HG03354 (cell line): ENCODE data around the gene PRDX2.
"Not testable (repeated sequence)": the region's sequence is repeated elsewhere in the genome, so short reads cannot be mapped to it uniquely, and the experiment has no call there.

ENCODE experiments used
- ATAC-seq: cut with Tn5 transposase; IDR thresholded peaks from one replicate; pipeline ENCODE4 v1.9.1; 2021; ENCODE audit warnings: mild to moderate bottlenecking; ENCODE audit not compliant: unreplicated experiment, poor library complexity, severe bottlenecking

The PRDX2 gene

DNA sequence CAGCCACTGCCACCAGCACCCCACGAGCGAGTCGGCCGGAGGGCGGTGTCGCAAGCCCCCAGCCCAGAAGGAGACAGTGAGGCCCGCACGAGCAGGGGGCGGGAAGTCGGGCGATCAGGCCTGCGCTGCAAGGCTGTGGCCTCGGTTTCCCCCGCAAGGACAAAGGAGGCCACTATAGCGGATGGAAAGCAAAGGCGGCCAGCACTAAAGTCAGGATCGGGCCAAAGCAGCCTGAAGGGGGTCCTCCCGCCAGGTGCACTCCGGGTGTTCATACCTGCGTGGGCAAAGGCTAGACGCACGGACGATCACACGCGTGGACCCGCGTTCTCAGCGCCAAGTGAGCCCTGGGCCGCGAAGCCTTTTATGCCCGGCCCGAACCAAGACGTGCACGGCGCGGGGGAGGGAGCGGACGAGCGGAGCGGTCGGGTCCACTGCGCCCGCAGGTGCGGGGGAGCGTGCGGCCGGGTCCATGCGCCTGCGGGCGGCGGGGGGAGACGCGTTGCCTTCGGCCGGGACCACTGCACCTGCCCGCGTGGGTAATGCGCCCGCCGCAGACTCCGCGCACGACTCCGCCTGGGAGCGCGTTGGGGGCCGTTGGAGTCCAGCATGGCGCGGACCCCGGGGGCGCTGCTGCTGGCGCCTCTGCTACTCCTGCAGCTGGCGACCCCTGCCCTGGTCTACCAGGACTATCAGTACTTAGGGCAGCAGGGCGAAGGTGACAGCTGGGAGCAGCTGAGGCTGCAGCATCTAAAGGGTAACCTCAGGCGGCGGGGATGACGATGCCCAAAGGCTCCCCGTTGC lies at the start of gene PRDX2, which contains the start of gene THSD8:
PRDX2 (minus strand) TSS at position 335 of the 801 bp plus-strand sequence. CDS start 539 bp downstream, outside the sequence.
THSD8 (plus strand) TSS at position 604 of the 801 bp plus-strand sequence; CDS start at position 607, 3 bp downstream.
- ATAC-seq: peak; percentile 38

DNA sequence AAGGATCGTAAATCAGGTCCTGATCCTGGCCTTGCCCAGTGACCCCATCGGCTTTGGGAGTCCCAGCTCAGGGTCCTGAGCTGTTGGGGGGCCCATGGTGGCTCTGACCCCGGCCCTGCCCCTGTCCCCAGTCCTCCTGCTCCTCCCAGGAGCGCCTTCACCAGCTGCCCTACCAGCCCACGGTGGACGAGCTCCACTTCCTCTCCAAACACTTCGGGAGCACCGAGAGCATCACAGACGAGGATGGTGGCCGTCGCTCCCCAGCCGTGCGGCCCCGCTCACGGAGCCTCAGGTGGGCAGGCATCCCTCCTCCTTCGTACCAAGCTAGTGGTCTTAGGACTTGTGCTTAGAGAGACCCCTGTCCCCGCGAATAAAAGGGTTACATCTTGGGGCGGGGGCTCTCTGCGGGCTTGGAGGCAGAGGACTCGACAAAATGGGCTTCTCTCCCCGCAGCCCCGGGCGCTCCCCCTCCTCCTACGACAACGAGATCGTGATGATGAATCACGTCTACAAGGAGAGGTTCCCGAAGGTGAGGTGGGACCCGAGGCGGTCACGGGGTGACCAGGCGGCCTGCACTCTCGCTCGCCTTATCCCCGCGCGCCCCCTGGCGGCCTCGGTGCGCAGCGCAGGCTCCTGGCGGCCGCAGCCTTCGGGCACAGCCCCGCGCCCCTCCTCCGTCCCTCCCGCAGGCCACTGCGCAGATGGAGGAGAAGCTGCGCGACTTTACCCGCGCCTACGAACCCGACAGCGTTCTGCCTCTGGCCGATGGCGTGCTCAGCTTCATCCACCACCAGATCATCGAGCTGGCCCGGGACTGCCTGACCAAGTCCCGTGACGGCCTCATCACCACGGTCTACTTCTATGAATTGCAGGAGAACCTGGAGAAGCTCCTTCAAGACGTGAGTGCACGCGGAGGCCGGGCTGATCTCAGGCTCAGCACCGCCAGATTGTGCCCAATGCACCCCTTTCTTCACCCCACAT lies 45.8 kb upstream of the PRDX2 start:
- no peak for ATAC-seq

DNA sequence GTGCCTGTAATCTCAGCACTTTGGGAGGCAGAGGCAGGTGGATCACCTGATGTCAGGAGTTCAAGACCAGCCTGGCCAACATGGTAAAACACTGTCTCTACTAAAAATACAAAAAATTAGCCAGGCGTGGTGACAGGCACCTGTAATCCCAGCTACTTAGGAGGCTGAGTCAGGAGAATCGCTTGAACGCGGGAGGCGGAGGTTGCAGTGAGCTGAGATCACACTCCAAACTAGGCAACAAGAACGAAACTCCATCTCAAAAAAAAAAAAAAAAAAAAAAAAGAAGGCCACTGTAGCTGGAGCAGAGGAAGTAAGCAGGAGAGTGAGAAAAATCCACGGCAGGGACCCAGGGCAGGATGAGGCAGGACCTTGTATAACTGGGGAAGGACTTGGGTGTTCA lies 45.0 kb upstream of the PRDX2 start:
- not testable (repeated sequence) for ATAC-seq

DNA sequence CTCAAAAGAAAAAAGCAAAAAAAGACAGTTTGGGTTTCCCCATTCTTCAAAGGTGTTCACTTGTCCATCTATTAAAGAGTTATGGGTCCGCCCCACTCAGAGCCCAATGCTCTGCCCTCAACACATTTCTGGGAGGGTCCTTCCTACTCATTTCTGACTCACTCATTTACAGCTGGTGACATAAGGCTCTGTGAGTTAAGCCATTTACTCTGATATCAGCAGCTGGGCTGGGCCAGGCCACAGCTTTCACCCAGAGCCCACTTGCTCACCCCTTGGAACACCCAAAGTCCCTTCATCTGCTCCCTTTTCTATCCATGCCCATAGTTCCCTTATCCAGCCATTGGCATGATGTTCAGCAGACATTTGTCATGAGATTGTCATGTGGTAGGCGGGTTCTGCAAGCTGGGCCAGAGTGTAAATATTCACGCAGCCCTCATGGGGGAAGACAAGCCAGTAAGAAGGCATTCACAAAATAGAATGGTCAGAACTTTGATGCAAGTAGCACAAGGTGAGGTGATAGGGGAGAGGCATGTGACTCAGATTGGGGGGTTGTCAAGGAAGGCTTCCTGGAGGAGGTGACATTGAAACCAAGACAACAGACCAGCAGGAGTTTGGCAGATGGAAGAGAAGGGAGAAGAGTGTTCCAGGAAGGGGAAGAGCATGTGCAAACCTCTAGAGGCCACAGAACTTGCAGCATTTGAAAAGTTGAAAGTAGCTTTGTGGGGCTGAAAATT lies 42.6 kb upstream of the PRDX2 start:
- ATAC-seq: no peak

DNA sequence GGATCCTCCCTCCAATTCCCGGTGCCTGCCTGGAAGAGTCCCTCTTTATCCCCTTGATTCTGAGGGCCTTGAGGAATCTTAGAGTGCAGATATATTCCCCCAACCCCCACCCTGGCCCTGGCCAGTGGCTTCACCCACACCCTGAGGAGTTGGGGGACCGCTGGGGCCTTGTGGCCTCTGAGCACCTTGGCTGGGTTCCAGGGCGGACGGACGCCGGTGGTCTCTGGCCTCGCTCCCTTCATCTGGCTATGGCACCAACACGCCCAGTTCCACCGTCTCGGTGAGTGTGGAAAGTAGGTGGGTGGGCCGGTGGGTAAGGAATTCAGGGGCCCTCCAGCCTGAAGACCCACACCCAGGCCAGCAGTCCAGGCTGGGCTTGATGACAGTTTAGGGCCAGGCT lies 41.7 kb upstream of the PRDX2 start:
- no peak for ATAC-seq

DNA sequence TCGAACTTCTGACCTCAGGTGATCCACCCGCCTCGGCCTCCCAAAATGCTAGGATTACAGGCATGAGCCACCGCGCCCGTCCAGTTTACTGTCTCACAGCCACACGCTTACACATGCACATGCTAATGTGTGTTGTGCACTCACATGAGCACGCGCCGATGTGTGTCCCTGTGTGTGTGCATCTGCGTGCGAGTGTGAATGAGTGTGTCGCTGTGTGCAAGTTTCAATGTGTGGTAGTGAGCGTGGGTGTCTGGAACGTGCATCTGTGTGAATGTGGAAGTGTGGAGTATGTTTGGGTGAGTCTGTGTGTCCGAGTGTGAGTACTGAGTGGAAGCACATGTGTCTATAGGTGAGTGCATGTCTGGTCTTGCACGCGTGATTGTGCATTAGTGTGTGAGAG lies 40.9 kb upstream of the PRDX2 start:
- no peak for ATAC-seq

DNA sequence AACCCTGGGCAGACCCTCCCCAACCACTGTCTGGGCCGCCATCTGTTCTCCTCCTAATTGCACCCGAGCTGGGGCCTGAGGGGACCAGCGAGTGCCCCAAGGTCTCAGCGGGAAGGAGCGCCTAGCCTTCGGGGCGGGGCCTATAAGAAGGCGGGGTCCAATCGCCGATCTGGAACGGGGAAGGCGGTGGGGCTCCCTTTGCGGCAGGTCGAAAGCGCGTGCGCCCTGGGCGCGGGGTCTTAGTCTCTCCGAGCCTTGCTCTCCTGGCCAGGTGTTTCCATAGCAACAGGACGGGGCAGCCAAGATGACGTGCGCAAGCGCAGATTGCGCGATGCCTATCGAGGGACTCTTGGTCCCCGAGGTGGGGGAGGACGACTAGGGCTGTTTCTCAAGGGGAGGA lies 39.5 kb upstream of the PRDX2 start:
- ATAC-seq: no peak

DNA sequence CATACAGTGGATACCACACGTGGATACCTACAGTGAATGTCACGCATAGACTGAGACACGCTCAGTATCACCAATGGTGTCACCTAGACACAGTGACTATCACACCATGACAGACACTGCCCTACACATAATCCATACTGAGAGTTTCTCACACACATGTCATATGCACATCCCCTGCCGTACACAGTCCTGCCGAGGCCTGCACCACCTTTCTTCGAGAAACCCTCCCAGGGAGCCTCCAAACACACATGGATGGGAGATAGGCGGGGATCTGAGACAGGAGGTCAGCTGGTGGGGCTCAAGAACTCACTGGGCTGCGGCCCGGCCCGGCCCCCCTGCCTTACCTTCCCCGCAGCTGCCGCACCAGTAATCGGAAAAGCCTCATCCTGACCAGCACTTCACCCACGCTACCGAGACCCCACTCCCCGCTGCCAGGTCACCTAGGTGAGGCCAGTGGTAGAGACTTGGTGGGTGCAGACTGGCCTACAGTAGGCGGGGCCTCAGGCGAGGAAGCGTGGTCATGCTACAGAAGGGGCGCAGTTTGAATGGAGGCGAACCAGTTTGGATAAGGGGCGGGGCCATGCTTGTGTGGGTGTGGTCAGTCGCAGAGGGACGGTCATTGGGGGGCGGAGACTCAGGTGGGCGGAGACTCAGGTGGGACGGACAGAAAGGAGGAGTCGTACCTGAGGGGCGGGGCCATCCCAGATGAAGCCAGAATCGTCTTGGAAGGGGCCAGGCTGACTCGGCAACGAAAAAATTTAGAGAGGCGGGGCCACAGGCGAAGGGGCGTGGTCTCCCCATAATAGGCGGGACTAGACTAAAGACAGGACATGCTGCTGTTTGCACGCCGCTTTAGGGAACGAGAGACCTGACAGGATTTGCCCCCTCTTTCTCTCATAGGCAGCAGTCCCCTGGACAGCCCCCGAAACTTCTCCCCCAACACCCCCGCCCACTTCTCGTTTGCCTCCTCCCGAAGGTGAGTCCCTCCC lies 38.8 kb upstream of the PRDX2 start:
- no peak for ATAC-seq

DNA sequence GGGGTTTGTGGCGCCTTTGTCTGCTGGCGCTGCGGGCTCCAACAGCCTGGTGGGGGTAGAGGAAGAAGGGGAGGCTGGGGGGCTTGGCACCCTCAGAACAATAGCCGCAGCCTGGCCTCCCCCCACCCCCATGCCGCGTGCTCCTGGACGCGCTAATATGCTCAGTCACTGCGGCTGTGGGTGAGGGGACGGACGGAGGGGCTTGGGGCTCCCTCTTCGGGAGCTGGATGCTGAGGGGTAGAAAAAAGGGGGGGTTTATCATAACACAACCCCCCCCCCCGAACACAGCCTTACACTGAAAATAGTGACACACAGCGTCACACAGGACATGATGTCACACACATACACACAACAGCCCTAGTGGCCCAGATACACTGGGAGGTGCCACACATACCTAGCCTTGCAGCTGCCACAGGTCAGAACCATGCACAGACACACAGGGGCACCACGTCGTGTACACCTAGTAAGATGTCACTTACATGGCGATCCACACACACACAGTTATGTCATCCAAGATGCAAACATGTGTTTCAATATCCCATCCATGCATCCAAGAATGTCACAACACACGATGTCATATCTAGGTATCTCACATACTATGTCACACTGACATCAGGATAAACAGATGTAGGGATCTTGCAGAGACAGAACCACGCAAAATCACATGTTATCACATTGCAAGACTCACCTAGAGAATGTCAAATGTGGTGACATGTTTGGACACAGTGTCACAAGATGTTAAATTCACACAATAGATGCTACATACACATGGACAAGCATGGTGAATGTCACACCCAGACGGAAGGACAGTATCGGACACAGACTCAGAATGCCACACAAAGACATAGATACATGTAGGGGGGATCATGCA lies 37.5 kb upstream of the PRDX2 start:
- no peak for ATAC-seq

DNA sequence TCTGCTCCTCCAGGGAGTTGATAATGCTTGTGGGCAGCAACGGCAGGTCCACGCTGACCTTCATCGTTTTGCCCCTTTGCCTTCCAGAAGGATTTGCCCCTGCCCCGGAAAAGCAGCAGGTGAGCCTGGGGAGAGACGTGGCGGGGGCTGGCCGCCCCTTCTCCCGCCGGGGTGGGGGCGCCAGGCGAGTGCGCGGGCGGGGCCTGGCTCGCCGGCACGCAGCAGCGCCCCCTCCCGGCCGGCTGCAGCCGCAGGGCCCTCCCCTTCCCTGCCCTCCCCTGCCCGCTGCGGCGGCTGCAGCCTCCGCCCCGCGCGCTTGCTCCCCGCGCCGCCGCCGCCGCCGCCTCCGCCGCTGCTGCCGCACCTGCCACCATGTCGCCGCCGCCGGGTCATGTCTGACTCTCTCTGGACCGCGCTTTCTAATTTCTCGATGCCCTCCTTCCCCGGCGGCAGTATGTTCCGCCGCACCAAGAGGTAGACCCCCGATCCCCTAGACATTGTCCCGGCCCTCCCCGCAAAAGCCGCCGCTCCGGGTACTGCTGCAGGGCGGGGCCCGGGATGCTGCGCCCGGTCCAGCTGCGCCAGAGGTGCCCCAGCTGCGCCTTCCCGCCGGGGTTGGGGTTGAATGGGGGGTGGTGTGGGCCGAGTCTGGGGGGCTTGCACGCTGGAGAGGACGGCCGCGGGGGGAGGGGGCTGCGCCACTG lies 36.7 kb upstream of the PRDX2 start, which contains the start of gene MAST1:
MAST1 (plus strand) TSS at position 334 of the 704 bp plus-strand sequence; CDS start at position 392, 58 bp downstream.
- ATAC-seq: no peak

DNA sequence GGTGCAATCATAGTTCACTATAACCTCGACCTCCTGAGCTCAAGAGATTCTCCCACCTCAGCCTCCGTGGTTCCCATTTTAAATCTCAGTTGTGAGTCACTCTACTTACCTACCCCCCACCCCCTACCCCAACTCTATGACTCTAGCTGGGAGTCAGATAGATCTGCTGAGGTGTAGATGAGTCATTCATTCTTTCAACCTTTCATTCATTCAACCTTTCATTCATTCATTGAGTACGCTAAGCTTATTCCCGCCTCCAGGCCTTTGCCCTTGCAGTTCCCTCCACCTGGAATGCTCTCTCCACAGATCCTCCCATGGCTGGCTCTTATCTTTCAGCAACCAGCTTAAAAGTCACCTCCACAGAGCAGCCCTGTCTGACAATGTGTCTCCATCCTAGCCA lies 35.6 kb upstream of the PRDX2 start:
- ATAC-seq: no peak

DNA sequence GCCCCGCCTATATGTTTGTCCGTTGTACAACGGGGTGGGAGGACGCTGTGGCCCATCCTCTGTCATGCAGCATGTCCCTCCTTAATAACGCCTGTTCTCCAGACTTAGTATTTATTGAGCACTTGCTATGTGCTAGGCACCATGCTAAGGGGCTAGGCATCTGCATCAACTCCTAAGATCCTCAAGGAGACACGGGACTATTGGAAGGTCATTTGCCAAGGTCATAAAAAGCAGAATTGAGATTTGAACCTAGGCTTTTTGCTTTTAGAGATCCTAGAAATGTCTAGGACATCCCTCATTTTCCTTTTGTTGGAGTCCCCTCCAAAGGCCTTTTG lies 34.9 kb upstream of the PRDX2 start:
- ATAC-seq: no peak

DNA sequence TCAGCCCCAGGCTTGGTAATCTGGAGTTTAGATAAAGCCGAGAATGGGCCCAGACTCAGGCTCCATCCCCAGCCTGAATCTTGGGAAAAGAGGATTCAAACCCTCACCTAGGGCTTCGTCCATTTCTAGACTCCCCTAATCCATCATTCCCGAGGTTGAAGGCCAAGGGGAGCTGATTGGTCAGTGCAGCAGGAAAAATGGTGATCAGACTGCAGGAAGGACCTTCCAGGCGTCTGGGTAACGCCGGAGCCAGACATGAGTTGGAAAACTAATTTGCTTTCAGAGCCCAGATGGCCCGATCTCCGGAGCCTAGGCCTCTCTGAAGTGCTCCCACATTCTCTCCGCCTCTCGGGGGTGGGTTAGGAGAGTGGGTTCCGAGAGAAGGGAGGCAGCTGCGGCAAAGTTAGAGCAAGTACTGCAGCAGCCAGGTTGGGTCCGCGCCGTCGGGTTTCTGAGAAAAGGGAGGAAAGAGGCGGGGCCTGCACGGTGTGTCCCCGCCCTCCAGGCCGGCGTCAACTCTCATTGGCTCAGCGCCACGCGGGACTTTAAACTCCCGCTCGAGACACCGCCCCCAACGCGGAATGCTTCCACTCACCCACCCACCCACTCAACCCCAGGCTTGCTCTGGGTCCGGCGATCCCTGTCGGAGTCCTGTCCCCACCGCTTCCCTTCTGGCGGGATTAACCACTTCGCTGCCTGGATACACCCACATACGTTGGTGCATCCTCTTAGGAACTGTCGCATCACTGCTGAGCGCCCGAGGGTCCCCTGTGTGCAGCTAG lies 33.6 kb upstream of the PRDX2 start:
- no peak for ATAC-seq

DNA sequence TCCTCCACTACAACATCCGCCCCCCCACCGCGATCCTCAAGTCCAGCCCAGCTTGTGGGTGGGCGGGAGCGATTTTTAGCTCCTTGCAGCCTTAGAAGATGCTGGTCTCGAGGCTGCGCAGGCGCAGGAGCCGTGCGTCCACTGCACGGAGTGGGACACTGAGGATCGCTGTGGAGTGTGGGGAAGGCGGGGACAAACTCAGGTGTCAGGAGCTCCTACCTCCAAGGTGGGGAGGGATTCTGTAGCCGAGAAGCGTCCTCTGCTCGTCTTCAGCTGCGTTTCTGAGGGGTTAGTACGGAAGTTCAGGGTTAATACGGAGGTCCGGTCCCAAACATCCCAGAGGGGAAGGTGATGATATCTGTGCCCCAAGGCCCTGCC lies 33.0 kb upstream of the PRDX2 start, which contains the start of gene RTBDN:
RTBDN (minus strand) TSS at position 14 of the 378 bp plus-strand sequence. CDS start 4,600 bp downstream, outside the sequence.
- no peak for ATAC-seq

DNA sequence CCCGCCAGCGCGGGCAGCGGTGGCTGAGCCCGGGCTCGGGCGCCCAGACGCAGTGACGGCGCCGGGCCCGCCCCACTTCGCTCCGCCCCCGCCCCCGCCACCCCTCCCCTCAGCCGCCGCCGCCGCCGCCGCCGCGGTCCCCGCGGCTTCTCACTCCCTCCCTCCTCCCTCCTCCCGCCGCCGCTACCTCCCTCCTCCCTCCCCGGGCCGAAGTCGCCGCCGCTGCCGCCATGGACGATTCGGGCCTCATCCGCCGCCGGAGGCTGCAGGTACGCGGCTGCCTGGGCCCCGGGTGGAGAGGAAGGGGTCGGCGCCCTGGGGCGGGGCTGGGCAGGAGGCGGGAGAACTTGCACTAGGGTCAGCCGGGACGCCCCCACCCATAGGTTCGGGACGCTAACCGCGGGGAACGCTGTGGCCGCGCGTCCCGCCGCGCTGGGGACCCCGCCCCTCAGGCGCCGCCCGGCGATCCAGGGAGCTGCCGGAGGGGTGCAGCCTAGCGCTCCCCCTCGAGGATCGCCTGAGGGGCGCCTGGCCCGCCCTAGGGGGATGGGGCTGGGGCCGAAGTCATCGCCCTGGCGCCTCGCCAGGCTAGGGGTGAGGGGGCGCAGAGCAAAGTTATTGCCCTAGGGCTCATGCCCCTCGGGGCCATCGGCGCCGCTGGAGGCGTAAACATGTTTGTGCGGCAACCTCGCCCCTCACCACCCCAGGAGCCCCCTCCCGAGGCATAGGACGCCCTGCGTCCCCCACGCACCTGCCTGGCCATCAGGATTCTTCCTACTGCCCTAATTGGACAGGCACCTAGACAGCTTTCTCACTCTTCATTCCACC lies 32.4 kb upstream of the PRDX2 start:
- no peak for ATAC-seq

DNA sequence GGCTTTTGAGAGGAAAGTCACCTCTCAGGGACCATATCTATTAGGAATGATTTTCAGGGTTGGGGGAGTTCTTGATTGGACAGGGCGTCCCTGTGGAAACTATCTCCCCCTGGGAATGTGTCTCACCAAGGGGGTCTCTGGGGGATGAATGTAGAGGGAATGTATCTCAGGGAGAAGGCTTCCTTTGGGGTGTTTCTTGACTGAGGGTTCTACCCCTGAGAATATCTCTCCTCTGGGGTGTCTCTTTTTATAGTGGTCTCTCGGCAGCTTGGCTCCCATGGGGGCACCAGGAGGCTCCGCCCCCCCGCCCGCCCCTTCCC lies 31.8 kb upstream of the PRDX2 start:
- ATAC-seq: no peak
